ENCODE measurements around the gene TJP1. TPM values are rescaled to one million over a fixed set of nuclear protein-coding genes. Genes with fewer than 3 reads are reported as not detected.
A peak's percentile ranks its signal among the peaks of the same experiment; 100 is the strongest.

The TJP1 gene
- total and polyA plus RNA-seq, 5 experiments from 2014 or later, result not detected

DNA sequence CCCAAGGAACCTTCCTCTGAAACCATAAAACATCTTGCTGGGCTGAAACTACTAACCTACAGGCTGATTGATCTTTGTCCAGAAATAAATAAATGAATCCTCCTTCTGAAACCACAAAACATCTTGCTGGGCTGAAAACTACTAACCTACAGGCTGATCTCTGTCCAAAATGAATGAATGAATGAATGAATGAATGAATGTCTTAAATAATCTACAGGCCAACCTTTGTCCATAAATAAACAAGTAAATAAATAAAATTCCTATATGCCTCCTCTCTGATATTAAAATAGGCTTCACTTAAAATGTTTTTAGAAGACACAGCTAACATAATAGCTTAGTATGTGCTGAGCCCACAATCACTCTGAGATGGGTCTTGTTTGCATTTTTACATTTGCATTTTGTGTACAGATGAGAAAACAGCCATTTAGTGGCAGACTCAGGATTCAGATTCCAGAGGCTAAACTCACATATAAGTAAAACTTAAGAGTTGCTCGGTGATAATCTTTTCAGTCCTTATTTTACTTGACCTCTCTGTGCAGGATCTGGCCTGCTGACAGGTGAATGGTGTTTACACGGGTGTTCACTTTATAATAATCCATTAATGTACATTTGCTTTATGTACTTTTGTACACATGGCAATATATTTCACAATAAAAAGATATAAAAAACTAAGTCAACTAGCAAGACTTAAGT is 10.4 kb downstream of the TJP1 start:
- ATAC-seq (no peak), DNase-seq (no peak)
- Mint-ChIP-seq H3K9me3 (peaks cover 2 to 14% (median 6%) of the 10 kb centered on the region in 9 donors), H3K4me3 (no peak overlapping the region), H3K27ac (no peak overlapping the region), H3K27me3 (peaks cover 51 to 92% (median 73%) of the 10 kb centered on the region in 5 donors), H3K36me3 (peaks cover 0 to 3% (median 0%) of the 10 kb centered on the region in 3 donors), H3K4me1 (no peaks in the 10 kb centered on the region)
- POLR2A ChIA-PET, result no interaction called here

- Mint-ChIP-seq H3K4me3 (no peak overlapping the region), H3K27me3 (peaks cover 43 to 86% (median 50%) of the 10 kb centered on the region in 5 donors), H3K4me1 (no peaks in the 10 kb centered on the region), H3K27ac (no peak overlapping the region), H3K9me3 (peaks cover 0 to 4% (median 2%) of the 10 kb centered on the region in 9 donors), H3K36me3 (peaks cover 0 to 5% (median 2%) of the 10 kb centered on the region in 3 donors)
- no peak for ATAC-seq
- DNase-seq, result no peak
- POLR2A ChIA-PET, result no interaction called here
These were observed 16.6 kb downstream of the TJP1 start for GRCh38 chr15:29805708-29806104.

- Mint-ChIP-seq H3K4me1 (no peaks in the 10 kb centered on the region), H3K9me3 (peaks cover 0 to 5% (median 0%) of the 10 kb centered on the region in 9 donors), H3K4me3 (no peak overlapping the region), H3K36me3 (peaks cover 0 to 5% (median 2%) of the 10 kb centered on the region in 3 donors), H3K27me3 (peaks cover 40 to 85% (median 47%) of the 10 kb centered on the region in 5 donors), H3K27ac (no peak overlapping the region)
- DNase-seq, result no peak
- POLR2A ChIA-PET, result no interaction called here
- no peak for ATAC-seq
These were observed 17.1 kb downstream of the TJP1 start for GRCh38 chr15:29805043-29805707.

DNA sequence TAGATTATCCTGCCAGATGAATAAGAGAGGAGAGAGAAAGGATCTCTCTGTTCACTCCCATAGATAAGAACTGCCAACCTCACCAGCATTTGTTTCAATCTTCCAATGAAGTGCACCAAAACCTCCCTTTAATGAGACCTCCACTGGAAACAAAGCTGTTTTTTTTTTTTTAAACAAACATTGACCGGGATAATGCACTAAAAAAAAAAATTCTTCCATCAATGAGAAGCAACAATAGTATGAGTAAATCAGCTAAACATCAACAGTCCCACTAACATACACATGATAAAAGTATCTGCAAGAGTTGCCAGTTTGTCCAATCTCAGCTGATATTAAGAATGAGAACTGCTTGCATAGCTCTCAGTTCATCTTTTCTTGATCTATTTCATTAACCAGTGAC is 19.9 kb downstream of the TJP1 start:
- H3K36me3 Mint-ChIP-seq, result peaks cover 0 to 5% (median 2%) of the 10 kb centered on the region in 3 donors
- no peak overlapping the region for H3K4me3 Mint-ChIP-seq
- H3K27ac Mint-ChIP-seq, result no peak overlapping the region
- H3K27me3 Mint-ChIP-seq, result peaks cover 37 to 65% (median 43%) of the 10 kb centered on the region in 5 donors
- DNase-seq (no peak), ATAC-seq (no peak)
- no peaks in the 10 kb centered on the region for H3K4me1 Mint-ChIP-seq
- peaks cover 0 to 7% (median 0%) of the 10 kb centered on the region in 9 donors for H3K9me3 Mint-ChIP-seq
- POLR2A ChIA-PET, result no interaction called here

DNA sequence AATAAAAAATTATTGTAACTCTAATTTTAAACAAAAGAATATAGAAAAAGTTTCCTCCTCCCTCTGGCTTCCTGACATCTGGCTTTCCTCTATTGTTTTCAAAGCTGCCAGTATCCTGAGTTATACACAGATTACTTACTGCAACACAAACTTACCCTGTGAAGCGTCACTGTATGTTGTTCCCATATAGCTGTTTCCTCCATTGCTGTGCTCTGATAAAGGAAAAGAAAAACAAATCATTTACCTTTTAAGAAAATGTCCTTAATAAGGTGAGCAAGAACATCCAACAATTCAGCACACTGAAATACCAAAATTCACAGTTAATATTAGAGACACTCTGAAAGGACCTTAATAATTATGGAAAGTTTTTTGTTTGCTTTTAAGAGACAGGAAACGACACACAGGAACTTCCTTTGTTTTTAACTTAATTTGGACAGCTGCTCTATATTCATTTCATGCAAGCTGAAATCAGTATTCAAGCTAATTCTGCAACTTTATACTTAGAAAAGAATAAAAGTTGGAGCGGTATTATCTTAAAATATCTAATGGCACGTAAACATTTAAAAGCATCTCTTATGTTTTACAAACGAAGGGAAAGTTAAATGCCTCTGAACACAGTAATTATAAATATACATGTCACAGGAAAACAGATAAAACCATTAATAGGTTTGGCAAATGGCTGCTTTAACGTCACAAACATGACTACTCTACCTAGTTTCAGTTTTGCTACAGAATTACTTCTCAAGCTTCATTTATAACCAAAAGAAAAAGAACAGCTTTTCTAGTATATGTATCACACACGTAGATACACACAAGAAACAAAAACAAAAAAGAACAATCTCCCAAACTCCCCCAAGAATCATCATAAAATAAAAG is 21.5 kb downstream of the TJP1 start:
- no peak for DNase-seq
- peaks cover 0 to 9% (median 4%) of the 10 kb centered on the region in 3 donors for H3K36me3 Mint-ChIP-seq
- POLR2A ChIA-PET, result no interaction called here
- no peak for ATAC-seq
- H3K27ac Mint-ChIP-seq, result peak overlapping the region in 1 of 10 donors; percentile 60
- H3K27me3 Mint-ChIP-seq, result peaks cover 34 to 61% (median 40%) of the 10 kb centered on the region in 5 donors
- H3K9me3 Mint-ChIP-seq, result peaks cover 0 to 10% (median 3%) of the 10 kb centered on the region in 9 donors
- no peaks in the 10 kb centered on the region for H3K4me1 Mint-ChIP-seq
- H3K4me3 Mint-ChIP-seq, result no peak overlapping the region

GRCh38 chr15:29799859-29800258 is 22.4 kb downstream of the TJP1 start:
- POLR2A ChIA-PET, result no interaction called here
- Mint-ChIP-seq H3K4me1 (no peaks in the 10 kb centered on the region), H3K4me3 (no peak overlapping the region), H3K27ac (no peak overlapping the region), H3K9me3 (peaks cover 0 to 13% (median 4%) of the 10 kb centered on the region in 9 donors), H3K36me3 (peaks cover 0 to 12% (median 6%) of the 10 kb centered on the region in 3 donors), H3K27me3 (peaks cover 30 to 61% (median 43%) of the 10 kb centered on the region in 5 donors)
- ATAC-seq (no peak), DNase-seq (no peak)

DNA sequence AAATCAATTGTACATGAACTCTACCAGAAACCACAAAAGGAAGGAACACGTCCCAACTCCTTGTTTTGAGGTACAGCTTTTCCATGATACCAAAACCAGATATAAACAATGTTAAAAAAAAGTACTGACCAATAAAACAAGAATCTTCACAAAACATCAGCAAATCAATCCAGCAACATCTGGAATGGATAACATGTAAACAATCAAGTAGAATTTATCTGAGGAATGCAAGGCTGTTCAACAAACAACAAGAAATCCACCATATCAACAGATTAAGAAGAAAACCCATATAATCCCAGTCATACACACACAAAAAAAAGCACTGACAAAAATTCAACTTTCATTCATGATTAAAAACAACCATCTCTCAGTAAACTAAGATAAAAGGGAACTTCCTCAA is 26.7 kb downstream of the TJP1 start:
- Mint-ChIP-seq H3K4me1 (no peaks in the 10 kb centered on the region), H3K27me3 (peaks cover 38 to 66% (median 51%) of the 10 kb centered on the region in 5 donors), H3K4me3 (no peak overlapping the region), H3K9me3 (peaks cover 0 to 18% (median 8%) of the 10 kb centered on the region in 9 donors), H3K36me3 (peaks cover 0 to 25% (median 4%) of the 10 kb centered on the region in 3 donors), H3K27ac (no peak overlapping the region)
- no peak for ATAC-seq
- no peak for DNase-seq
- POLR2A ChIA-PET, result no interaction called here

DNA sequence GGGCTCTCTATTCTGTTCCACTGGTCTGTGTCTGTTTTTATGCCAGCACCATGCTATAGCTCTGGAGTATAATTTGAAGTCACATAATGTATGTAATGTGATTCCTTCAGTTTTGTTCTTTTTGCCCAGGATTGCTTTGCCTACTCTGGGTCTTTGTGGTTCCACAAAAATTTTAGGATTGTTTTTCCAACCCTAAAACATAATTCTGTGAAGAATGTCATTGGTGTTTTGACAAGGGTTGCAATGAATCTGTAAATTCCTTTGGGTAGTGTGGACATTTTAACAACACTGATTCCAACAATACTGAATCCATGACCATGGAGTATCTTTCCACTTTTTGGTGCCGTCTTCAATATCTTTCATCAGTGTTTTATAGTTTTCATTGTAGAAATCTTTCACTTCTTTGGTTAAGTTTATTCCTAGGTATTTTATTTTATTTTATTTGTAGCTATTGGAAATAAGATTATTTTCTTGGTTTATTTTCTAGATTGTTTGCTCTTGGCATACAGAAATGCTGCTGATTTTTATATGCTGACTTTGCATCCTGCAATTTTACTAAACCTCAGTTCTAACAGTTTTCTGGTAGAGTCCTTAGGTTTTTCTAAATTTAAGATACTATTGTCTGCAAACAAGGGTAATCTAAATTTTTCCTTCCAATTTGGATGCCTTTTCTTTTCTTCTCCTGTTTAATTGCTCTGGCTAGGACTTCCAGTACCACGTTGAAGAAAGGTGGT is 29.7 kb downstream of the TJP1 start:
- H3K4me1 Mint-ChIP-seq, result no peaks in the 10 kb centered on the region
- peaks cover 0 to 18% (median 8%) of the 10 kb centered on the region in 9 donors for H3K9me3 Mint-ChIP-seq
- peaks cover 32 to 67% (median 47%) of the 10 kb centered on the region in 5 donors for H3K27me3 Mint-ChIP-seq
- ATAC-seq (no peak), DNase-seq (no peak)
- peaks cover 0 to 25% (median 4%) of the 10 kb centered on the region in 3 donors for H3K36me3 Mint-ChIP-seq
- H3K27ac Mint-ChIP-seq, result no peak overlapping the region
- H3K4me3 Mint-ChIP-seq, result no peak overlapping the region
- POLR2A ChIA-PET, result no interaction called here

- POLR2A ChIA-PET, result no interaction called here
- Mint-ChIP-seq H3K4me3 (no peak overlapping the region), H3K36me3 (peaks cover 0 to 20% (median under 1%) of the 10 kb centered on the region in 3 donors), H3K9me3 (peaks cover 0 to 13% (median 4%) of the 10 kb centered on the region in 9 donors), H3K27ac (no peak overlapping the region), H3K4me1 (no peaks in the 10 kb centered on the region), H3K27me3 (peaks cover 28 to 53% (median 37%) of the 10 kb centered on the region in 5 donors)
- ATAC-seq, result no peak
- no peak for DNase-seq
These were observed 31.7 kb downstream of the TJP1 start for GRCh38 chr15:29790607-29791006.

- H3K4me3 Mint-ChIP-seq, result no peak overlapping the region
- H3K27me3 Mint-ChIP-seq, result peaks cover 26 to 46% (median 35%) of the 10 kb centered on the region in 5 donors
- H3K36me3 Mint-ChIP-seq, result peaks cover 0 to 18% (median 0%) of the 10 kb centered on the region in 3 donors
- POLR2A ChIA-PET, result no interaction called here
- no peaks in the 10 kb centered on the region for H3K4me1 Mint-ChIP-seq
- DNase-seq (no peak), ATAC-seq (no peak)
- peaks cover 0 to 13% (median 4%) of the 10 kb centered on the region in 9 donors for H3K9me3 Mint-ChIP-seq
- H3K27ac Mint-ChIP-seq, result no peak overlapping the region
These were observed 32.4 kb downstream of the TJP1 start for GRCh38 chr15:29789871-29790270.

DNA sequence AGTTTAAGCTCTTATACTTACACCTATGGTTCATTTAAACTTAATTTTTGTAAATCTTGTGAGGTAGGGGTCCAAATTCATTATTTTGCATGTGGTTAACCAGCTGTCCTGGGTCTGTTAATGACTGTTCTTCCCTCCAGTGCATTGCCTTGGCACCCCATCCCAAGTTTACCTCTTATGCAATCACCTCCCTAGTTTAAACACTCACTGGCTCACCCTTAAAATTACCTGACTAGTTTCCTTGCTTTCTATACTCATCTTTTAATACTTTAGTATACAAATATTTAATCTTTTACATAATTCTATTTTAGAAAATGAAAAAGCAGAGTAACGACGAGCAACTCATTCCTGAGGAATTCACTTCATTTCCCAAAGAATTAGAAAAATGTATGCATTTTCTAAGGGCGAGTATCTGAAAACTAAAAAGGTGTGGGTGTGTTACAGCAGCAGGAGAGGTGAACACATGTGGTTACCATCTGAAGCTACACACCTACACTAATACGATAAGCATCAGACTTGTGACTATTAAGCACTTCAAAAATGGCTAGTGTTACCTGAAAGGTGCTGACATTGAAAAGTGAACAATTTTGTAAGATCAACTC is 33.7 kb downstream of the TJP1 start:
- H3K36me3 Mint-ChIP-seq, result peaks cover 0 to 5% (median 0%) of the 10 kb centered on the region in 3 donors
- ATAC-seq (no peak), DNase-seq (no peak)
- peaks cover 0 to 10% (median 2%) of the 10 kb centered on the region in 9 donors for H3K9me3 Mint-ChIP-seq
- H3K4me3 Mint-ChIP-seq, result no peak overlapping the region
- POLR2A ChIA-PET, result no interaction called here
- H3K27ac Mint-ChIP-seq, result no peak overlapping the region
- H3K27me3 Mint-ChIP-seq, result peaks cover 15 to 33% (median 23%) of the 10 kb centered on the region in 5 donors
- H3K4me1 Mint-ChIP-seq, result no peaks in the 10 kb centered on the region

DNA sequence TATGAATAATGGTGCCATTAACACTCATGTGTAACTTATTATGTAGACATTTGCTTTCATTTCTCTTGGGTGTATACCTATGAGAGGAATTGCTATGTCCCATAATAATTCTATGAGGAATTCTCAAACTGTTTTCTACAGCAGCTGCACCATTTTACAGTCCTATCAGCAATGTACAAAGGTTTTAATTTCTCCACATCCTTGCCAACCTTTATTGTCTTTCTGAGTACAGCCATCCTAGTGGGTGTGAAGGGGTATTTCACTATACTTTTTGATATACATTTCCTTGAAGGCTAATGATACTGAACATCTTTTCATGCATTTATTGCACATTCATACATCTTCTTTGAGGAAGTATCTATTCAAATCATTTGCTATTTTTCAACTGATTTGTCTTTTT is 34.5 kb downstream of the TJP1 start:
- peaks cover 0 to 4% (median 0%) of the 10 kb centered on the region in 9 donors for H3K9me3 Mint-ChIP-seq
- no peak overlapping the region for H3K27ac Mint-ChIP-seq
- peaks cover 8 to 26% (median 18%) of the 10 kb centered on the region in 5 donors for H3K27me3 Mint-ChIP-seq
- no peak for DNase-seq
- H3K4me1 Mint-ChIP-seq, result no peaks in the 10 kb centered on the region
- no peak for ATAC-seq
- POLR2A ChIA-PET, result no interaction called here
- no peaks in the 10 kb centered on the region for H3K36me3 Mint-ChIP-seq
- H3K4me3 Mint-ChIP-seq, result no peak overlapping the region
